ENCODE measurements around the gene NIPAL1.

The NIPAL1 gene

DNA sequence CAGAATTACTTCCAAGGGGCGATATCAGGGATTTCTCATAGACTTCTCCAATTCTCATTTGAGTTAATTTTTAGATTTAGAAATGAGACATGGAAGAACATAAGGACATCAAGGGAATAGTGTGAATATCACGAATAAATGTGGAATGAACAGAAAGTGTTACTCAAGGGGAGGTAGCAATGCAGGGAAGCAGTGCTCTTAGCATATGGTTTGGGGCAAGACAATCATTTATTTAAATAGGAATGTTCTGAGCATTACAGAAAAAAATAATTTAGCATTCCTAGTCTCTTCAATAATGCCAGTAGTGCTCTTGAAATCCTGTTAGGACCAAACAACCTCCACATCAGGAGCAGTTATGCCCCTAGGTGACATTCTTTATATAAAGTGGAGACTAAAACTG is 61.9 kb downstream of the NIPAL1 start:
- Histone ChIP-seq H3K9ac (ENCODE audit: low read length) (no peak overlapping the region), H3K79me2 (ENCODE audit: low read length) (no peaks in the 10 kb centered on the region), H3K4me1 (ENCODE audit: low read length) (no peaks in the 10 kb centered on the region), H3F3A (ENCODE audit: insufficient read depth, low read length) (no peaks in the 10 kb centered on the region), H3K27ac (ENCODE audit: low read length) (no peak overlapping the region), H4K20me1 (ENCODE audit: insufficient read depth, low read length) (no peaks in the 10 kb centered on the region), H3K36me3 (replicated peaks; ENCODE audit: insufficient read depth, low read length) (no peaks in the 10 kb centered on the region), H3K9me2 (replicated peaks; ENCODE audit: insufficient read depth, low read length) (no peaks in the 10 kb centered on the region), H3K4me3 (ENCODE audit: low read length) (no peak overlapping the region), H3K9me3 (replicated peaks; ENCODE audit: insufficient read depth, low read length) (no peaks in the 10 kb centered on the region), H3K27me3 (replicated peaks; ENCODE audit: insufficient read depth, low read length) (no peaks in the 10 kb centered on the region), H2AFZ (ENCODE audit: low read length) (no peak overlapping the region), H3K4me2 (ENCODE audit: low read depth, low read length) (no peak overlapping the region)
- TF ChIP-seq, protein P1, sequence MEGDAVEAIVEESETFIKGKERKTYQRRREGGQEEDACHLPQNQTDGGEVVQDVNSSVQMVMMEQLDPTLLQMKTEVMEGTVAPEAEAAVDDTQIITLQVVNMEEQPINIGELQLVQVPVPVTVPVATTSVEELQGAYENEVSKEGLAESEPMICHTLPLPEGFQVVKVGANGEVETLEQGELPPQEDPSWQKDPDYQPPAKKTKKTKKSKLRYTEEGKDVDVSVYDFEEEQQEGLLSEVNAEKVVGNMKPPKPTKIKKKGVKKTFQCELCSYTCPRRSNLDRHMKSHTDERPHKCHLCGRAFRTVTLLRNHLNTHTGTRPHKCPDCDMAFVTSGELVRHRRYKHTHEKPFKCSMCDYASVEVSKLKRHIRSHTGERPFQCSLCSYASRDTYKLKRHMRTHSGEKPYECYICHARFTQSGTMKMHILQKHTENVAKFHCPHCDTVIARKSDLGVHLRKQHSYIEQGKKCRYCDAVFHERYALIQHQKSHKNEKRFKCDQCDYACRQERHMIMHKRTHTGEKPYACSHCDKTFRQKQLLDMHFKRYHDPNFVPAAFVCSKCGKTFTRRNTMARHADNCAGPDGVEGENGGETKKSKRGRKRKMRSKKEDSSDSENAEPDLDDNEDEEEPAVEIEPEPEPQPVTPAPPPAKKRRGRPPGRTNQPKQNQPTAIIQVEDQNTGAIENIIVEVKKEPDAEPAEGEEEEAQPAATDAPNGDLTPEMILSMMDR (IDR thresholded peaks at IDR 0.05; ENCODE audit: low read length) = no peak
- no peak for TF ChIP-seq EZH2phosphoT487 (IDR thresholded peaks at IDR 0.05; ENCODE audit: low read length)
- no peak for DNase-seq

DNA sequence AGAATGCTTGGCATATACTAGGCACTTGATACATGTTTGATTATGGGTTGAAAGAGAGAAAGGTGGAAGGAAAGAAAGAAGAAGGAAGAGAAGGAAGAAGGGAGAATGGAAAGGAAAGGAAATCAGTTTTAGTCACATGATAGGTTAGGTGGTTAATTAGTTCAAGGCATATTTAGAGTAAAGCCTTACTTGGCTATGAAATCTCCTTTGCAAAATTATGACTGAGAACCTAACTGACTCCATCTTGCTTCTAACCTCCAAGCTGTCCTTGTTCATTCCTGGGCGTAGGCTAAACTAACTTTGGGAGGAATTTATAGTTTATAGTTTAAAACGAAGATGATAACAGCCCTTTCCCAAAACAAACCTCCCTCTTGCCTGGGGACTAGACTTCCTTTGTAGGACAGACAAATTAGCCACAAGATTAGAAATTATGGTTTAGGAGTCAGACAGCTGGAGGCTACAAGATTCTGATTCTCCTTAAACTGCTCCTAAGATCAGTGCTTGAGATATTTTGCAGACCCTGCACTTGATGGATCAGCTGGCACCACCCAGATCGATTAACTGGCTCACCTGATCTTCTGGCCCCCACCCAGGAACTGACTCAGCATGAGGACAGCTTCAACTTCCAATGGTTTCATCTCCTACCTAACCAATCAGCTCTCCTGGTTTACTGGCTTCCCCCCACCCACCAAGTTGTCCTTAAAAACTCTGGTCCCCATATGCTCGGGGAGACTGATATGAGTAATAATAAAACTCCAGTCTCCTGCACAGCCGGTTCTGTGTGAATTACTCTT is 62.5 kb downstream of the NIPAL1 start:
- H4K20me1 ChIP-seq (ENCODE audit: insufficient read depth, low read length) = no peaks in the 10 kb centered on the region
- TF ChIP-seq EZH2phosphoT487 (IDR thresholded peaks at IDR 0.05; ENCODE audit: low read length) (no peak), EZH2 (optimal IDR thresholded peaks at IDR 0.05; ENCODE audit: low read depth, low read length) (no peak)
- TF ChIP-seq, protein P1 (IDR thresholded peaks at IDR 0.05; ENCODE audit: low read length) = no peak
- H3K4me3 ChIP-seq (ENCODE audit: low read length) = no peak overlapping the region
- no peak overlapping the region for H3K4me2 ChIP-seq (ENCODE audit: low read depth, low read length)
- no peaks in the 10 kb centered on the region for H3K79me2 ChIP-seq (ENCODE audit: low read length)
- H3K36me3 ChIP-seq (replicated peaks; ENCODE audit: insufficient read depth, low read length) = no peaks in the 10 kb centered on the region
- H3K9ac ChIP-seq (ENCODE audit: low read length) = no peak overlapping the region
- H3K4me1 ChIP-seq (ENCODE audit: low read length) = no peaks in the 10 kb centered on the region
- H2AFZ ChIP-seq (ENCODE audit: low read length) = no peak overlapping the region
- H3K27ac ChIP-seq (ENCODE audit: low read length) = no peak overlapping the region
- DNase-seq = no peak
- no peaks in the 10 kb centered on the region for H3K9me2 ChIP-seq (replicated peaks; ENCODE audit: insufficient read depth, low read length)
- no peaks in the 10 kb centered on the region for H3F3A ChIP-seq (ENCODE audit: insufficient read depth, low read length)
- H3K27me3 ChIP-seq (replicated peaks; ENCODE audit: insufficient read depth, low read length) = no peaks in the 10 kb centered on the region
- H3K9me3 ChIP-seq (replicated peaks; ENCODE audit: insufficient read depth, low read length) = no peaks in the 10 kb centered on the region

DNA sequence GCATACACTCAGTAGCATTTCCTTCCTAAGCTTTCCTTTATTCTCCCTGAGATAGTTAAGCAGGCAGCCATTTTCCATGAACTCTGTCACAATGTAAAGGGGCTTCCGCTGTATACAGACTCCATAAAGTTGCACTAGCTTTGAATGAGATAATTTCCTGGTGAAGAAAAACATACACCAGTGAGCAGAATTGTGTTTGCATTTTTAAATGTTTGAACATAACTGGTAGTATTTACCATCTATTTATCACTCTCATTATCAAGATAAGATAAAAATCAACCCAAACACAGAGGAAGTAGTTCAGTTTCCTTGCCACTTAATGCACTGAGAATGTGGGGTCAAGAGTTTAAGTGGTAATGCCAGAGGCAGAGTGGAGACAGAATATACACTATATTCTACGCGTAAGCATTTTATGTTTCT is 63.4 kb downstream of the NIPAL1 start:
- H3K9me2 ChIP-seq (replicated peaks; ENCODE audit: insufficient read depth, low read length) = no peaks in the 10 kb centered on the region
- no peaks in the 10 kb centered on the region; the same call in 1 of the 2 replicates for H3K36me3 ChIP-seq (replicated peaks; ENCODE audit: insufficient read depth, low read length)
- H3K9me3 ChIP-seq (replicated peaks; ENCODE audit: insufficient read depth, low read length) = no peaks in the 10 kb centered on the region
- DNase-seq = no peak
- no peak overlapping the region for H3K4me3 ChIP-seq (ENCODE audit: low read length)
- H3K27ac ChIP-seq (ENCODE audit: low read length) = no peak overlapping the region
- no peaks in the 10 kb centered on the region for H3K4me1 ChIP-seq (ENCODE audit: low read length)
- H4K20me1 ChIP-seq (ENCODE audit: insufficient read depth, low read length) = no peaks in the 10 kb centered on the region
- H2AFZ ChIP-seq (ENCODE audit: low read length) = no peak overlapping the region
- no peak overlapping the region for H3K9ac ChIP-seq (ENCODE audit: low read length)
- no peaks in the 10 kb centered on the region for H3K27me3 ChIP-seq (replicated peaks; ENCODE audit: insufficient read depth, low read length)
- TF ChIP-seq EZH2phosphoT487 (IDR thresholded peaks at IDR 0.05; ENCODE audit: low read length) (no peak), EZH2 (optimal IDR thresholded peaks at IDR 0.05; ENCODE audit: low read depth, low read length) (no peak)
- TF ChIP-seq, protein P1 (IDR thresholded peaks at IDR 0.05; ENCODE audit: low read length) = no peak
- H3K4me2 ChIP-seq (ENCODE audit: low read depth, low read length) = no peak overlapping the region
- no peaks in the 10 kb centered on the region for H3F3A ChIP-seq (ENCODE audit: insufficient read depth, low read length)
- H3K79me2 ChIP-seq (ENCODE audit: low read length) = no peaks in the 10 kb centered on the region

Data from MM.1S (cell line).